HepG2 (cell line): Measurements from ENCODE around the gene PLCB4. TPM values are rescaled to one million over a fixed set of nuclear protein-coding genes. Genes with fewer than 3 reads are reported as not detected.

ENCODE experiments used
- ATAC-seq: fragments of 200-7000 bp; cut with Tn5 transposase; 3 replicates; pipeline ENCODE4 v1.9.1; 2020; ENCODE audit warnings: mild to moderate bottlenecking, moderate library complexity
- BruUV-seq: library from RNA; stranded (reverse); fragments of 400-500 nt; replicated peaks from 2 replicates; lab custom pipeline; 2021; lab: Mats Ljungman, UMichigan
- CTCF ChIA-PET: fragments of 300-600 bp; formaldehyde crosslinking; extraction: SDS; loops from one replicate; lab custom pipeline; 2021; ENCODE audit warnings: low total read pairs, inconsistent platforms, low intra/inter-chr PET ratio; lab: Yijun Ruan, JAX
- POLR2A ChIA-PET: fragments of 350-600 bp; sonication (Branson Sonifier 250); formaldehyde crosslinking; loops from one replicate; lab custom pipeline; 2020; ENCODE audit warnings: antibody characterized with exemption, inconsistent platforms; lab: Yijun Ruan, JAX
- DNase-seq: peaks from one replicate; pipeline ENCODE4 v3.0.0-alpha.2; 2015; ENCODE audit warnings: low spot score
- FAIRE-seq: peaks from 3 replicates; lab custom pipeline; 2011; peaks lifted over from hg19 to GRCh38; lab: Jason Lieb, UNC
- H2AFZ ChIP-seq: one replicate; pipeline ENCODE4 v1.6.1; 2011; ENCODE audit warnings: low read length, inconsistent platforms
- H3K27ac ChIP-seq: fragments of 300-600 bp; 3 replicates; pipeline ENCODE4 v1.8.0; 2011; ENCODE audit warnings: mixed run types, mild to moderate bottlenecking, mixed read lengths, low read length, inconsistent platforms; ENCODE audit not compliant: insufficient read depth; ENCODE audit errors: extremely low read length
- H3K27me3 ChIP-seq, 2 experiments: fragments of 200-600 bp in 1 of 2; 2 replicates in 1 of 2; 3 replicates in 1 of 2; pipeline versions ENCODE4 v1.6.0 to v1.8.0; 2011; ENCODE audit warnings: low read length in 2 of 2, mild to moderate bottlenecking in 2 of 2, moderate library complexity in 2 of 2, inconsistent platforms in 1 of 2; ENCODE audit not compliant: insufficient read depth in 2 of 2, control insufficient read depth in 1 of 2
- H3K36me3 ChIP-seq, 2 experiments: fragments of 200-600 bp in 1 of 2; replicated peaks in 1 of 2; 2 replicates in 1 of 2; 3 replicates in 1 of 2; pipeline versions ENCODE4 v1.5.1 to v1.8.0; 2011; ENCODE audit warnings: low read length in 2 of 2, inconsistent platforms in 1 of 2; ENCODE audit not compliant: insufficient read depth in 2 of 2, control insufficient read depth in 1 of 2
- H3K4me1 ChIP-seq: 2 replicates; pipeline ENCODE4 v1.5.1; 2012; ENCODE audit warnings: low read length, inconsistent platforms; ENCODE audit not compliant: insufficient read depth
- H3K4me2 ChIP-seq: 2 replicates; pipeline ENCODE4 v1.6.0; 2011; ENCODE audit warnings: low read depth, low read length, inconsistent platforms
- H3K4me3 ChIP-seq, 3 experiments: fragments of 200-600 bp in 1 of 3; sonication (generic), shearing (Covaris generic) in 1 of 3; replicated peaks in 1 of 3; 2 replicates each; pipeline ENCODE4 v1.5.1; 2011 to 2016; ENCODE audit warnings: low read length in 3 of 3, inconsistent platforms in 2 of 3, low read depth in 2 of 3, mild to moderate bottlenecking in 2 of 3, control low read depth in 1 of 3, mixed read lengths in 1 of 3; ENCODE audit not compliant: insufficient read depth in 1 of 3
- H3K79me2 ChIP-seq: one replicate; pipeline ENCODE4 v1.6.1; 2011; ENCODE audit warnings: low read length, inconsistent platforms; ENCODE audit not compliant: insufficient read depth
- H3K9ac ChIP-seq: 2 replicates; pipeline ENCODE4 v1.6.0; 2011; ENCODE audit warnings: mild to moderate bottlenecking, low read depth, low read length, inconsistent platforms; ENCODE audit not compliant: insufficient read depth
- H3K9me3 ChIP-seq: 2 replicates; pipeline ENCODE4 v1.5.1; 2012; ENCODE audit warnings: mild to moderate bottlenecking, low read length
- H4K20me1 ChIP-seq: 2 replicates; pipeline ENCODE4 v1.6.0; 2011; ENCODE audit warnings: inconsistent platforms, mild to moderate bottlenecking, low read length, moderate library complexity; ENCODE audit not compliant: insufficient read depth
- FLYWCH1 ChIP-seq: sonication (generic); formaldehyde crosslinking; IDR thresholded peaks from 2 replicates; pipeline ENCODE4 v1.8.1; 2023; ENCODE audit warnings: mild to moderate bottlenecking, missing genetic modification reagents
- GMEB1 ChIP-seq: sonication (generic); formaldehyde crosslinking; IDR thresholded peaks from 2 replicates; pipeline ENCODE4 v1.5.1; 2020; ENCODE audit warnings: missing genetic modification reagents, mild to moderate bottlenecking, borderline replicate concordance
- KDM2A ChIP-seq: sonication (generic); formaldehyde crosslinking; IDR thresholded peaks from 2 replicates; pipeline ENCODE4 v1.4.0; 2020; ENCODE audit warnings: low read depth, missing genetic modification reagents, borderline replicate concordance
- MYNN ChIP-seq: sonication (generic); formaldehyde crosslinking; IDR thresholded peaks from 2 replicates; pipeline ENCODE4 v1.4.0; 2020; ENCODE audit warnings: mild to moderate bottlenecking, low read depth, missing genetic modification reagents
- PPARG ChIP-seq: conservative IDR thresholded peaks from 2 replicates; pipeline ENCODE4 v1.6.1; 2016; ENCODE audit warnings: missing biosample characterization, missing genetic modification reagents
- PRDM10 ChIP-seq: sonication (generic); formaldehyde crosslinking; IDR thresholded peaks from 2 replicates; pipeline ENCODE4 v1.4.0; 2020; ENCODE audit warnings: low read depth, missing genetic modification reagents
- RFX1 ChIP-seq: fragments of 450-650 bp; IDR thresholded peaks from 2 replicates; pipeline ENCODE4 v1.6.1; 2017
- TOPORS ChIP-seq: sonication (generic); formaldehyde crosslinking; IDR thresholded peaks from 2 replicates; pipeline ENCODE4 v1.8.0; 2023; ENCODE audit warnings: mild to moderate bottlenecking, missing genetic modification reagents
- ZHX1 ChIP-seq: sonication (generic); formaldehyde crosslinking; IDR thresholded peaks from 2 replicates; pipeline ENCODE4 v1.8.1; 2022; ENCODE audit warnings: low read depth, mild to moderate bottlenecking, missing genetic modification reagents
- ZNF292 ChIP-seq: sonication (generic); formaldehyde crosslinking; IDR thresholded peaks from 2 replicates; pipeline ENCODE4 v1.8.1; 2022; ENCODE audit warnings: mild to moderate bottlenecking, low read depth, missing genetic modification reagents, borderline replicate concordance
- WGBS: methylation state at CpG from one replicate; pipeline ENCODE4 v1.1.6; 2017; ENCODE audit warnings: low lambda C conversion rate; 5-methylcytosine and 5-hydroxymethylcytosine counted together
- in situ Hi-C: cut with HindIII; loops from 2 replicates; pipeline ENCODE4 v1.10.0; 2017; ENCODE audit warnings: low pct_unique_long_range_greater_than_20kb; ENCODE audit not compliant: extremely low pct_ligation_motif_present
- intact Hi-C: fragments of 100-400 bp; cut with micrococcal nuclease; formaldehyde crosslinking; loops from one replicate; pipeline ENCODE4 v1.10.0; 2022; ENCODE audit not compliant: unreplicated experiment
- polyA plus RNA-seq, 8 experiments: library from polyadenylated mRNA; depleted of rRNA in 3 of 8; stranded (reverse) in 7 of 8; unstranded in 1 of 8; fragments of >200 nt; fragmentation: Illumina TruSeq in 4 of 8; extraction: Trizol in 4 of 8; gene quantifications; 2 replicates each; pipeline versions ENCODE4 v1.2.1 to v1.2.3, GENCODE V29; 2011 to 2016; ENCODE audit warnings: low read depth in 4 of 8, missing spikeins in 1 of 8, mixed read lengths in 1 of 8; ENCODE audit not compliant: insufficient read depth in 1 of 8
- total RNA-seq, 5 experiments: library from RNA; depleted of rRNA; stranded (reverse); fragments of >200 nt; fragmentation: Illumina TruSeq; extraction: Trizol; gene quantifications; 2 replicates each; pipeline ENCODE4 v1.2.3, GENCODE V29; 2016; ENCODE audit warnings: low read depth in 1 of 5

Gene PLCB4
- total and polyA plus RNA-seq, 2 of the 13 experiments (the other 11 are each of a cell fraction or from before 2014, with no cell fraction given), result 0.01 TPM; not detected in 1

DNA sequence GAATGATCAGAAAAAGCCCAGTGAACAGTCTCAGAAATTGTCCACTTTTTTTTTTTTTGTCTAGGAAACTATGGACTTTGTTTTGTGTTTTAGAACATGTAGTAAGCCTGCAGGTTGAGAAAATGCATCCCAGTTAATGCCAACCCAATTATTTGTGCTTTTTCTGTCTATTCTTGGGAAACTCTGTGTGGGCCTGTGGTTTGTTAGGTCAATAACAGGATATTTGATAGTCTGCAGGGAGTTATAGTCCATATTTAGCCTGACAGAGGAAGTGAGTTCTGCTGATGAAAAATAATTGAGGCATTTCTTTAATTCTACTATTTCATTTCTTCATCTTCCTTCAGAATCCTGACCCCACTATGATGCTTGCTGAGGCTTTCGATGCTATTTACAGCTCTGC is 291.5 kb downstream of the PLCB4 start:
- Histone ChIP-seq H3K27me3 (peaks cover 0 to 3% of the 10 kb centered on the region in 2 experiments; a peak in 1 of 5 replicates), H3K9me3 (no peaks in the 10 kb centered on the region), H4K20me1 (no peaks in the 10 kb centered on the region), H3K27ac (no peak overlapping the region), H2AFZ (no peak overlapping the region), H3K4me3 (no peak overlapping the region), H3K36me3 (no peaks in the 10 kb centered on the region), H3K79me2 (no peaks in the 10 kb centered on the region), H3K4me2 (no peak overlapping the region), H3K4me1 (peaks cover 11% of the 10 kb centered on the region), H3K9ac (no peak overlapping the region)
- DNase-seq (no peak), FAIRE-seq (no peak), ATAC-seq (no peak)
- 4% methylated on average over 1 of the region's 1 CpG for WGBS
- POLR2A ChIA-PET, result no interaction called here
- CTCF ChIA-PET, result interaction anchor here (1.6 to 2.2 kb wide), 5 partner anchors 145 to 609 kb away, joined by 8 to 23 read pairs (median 14); no protein-coding TSS in a partner anchor
- in situ Hi-C loops (loop anchor here (5.0 to 10.0 kb wide), 2 partner anchors 576 to 603 kb away; no protein-coding TSS in a partner anchor), intact Hi-C loops (no loop called here)
- BruUV-seq, result no TSS peak
- no peak for TF ChIP-seq GMEB1
- TF ChIP-seq PRDM10 (CRISPR knock-in tag), result no peak
- TF ChIP-seq PPARG, result no peak
- no peak for TF ChIP-seq KDM2A (CRISPR knock-in tag)
- TF ChIP-seq MYNN (CRISPR knock-in tag), result no peak
- no peak for TF ChIP-seq TOPORS (CRISPR knock-in tag)
- no peak for TF ChIP-seq ZHX1 (CRISPR knock-in tag)
- TF ChIP-seq FLYWCH1 (CRISPR knock-in tag), result no peak
- no peak for TF ChIP-seq ZNF292
- TF ChIP-seq RFX1, result no peak
